H9 (cell line): Measurements from ENCODE around the gene LRRK1. TPM values are rescaled to one million over a fixed set of nuclear protein-coding genes. Genes with fewer than 3 reads are reported as not detected.
A peak's percentile ranks its signal among the peaks of the same experiment; 100 is the strongest.

ENCODE experiments used
- DNase-seq: peaks from one replicate; pipeline ENCODE4 v3.0.0-alpha.2; 2017
- H2AFZ ChIP-seq: one replicate; pipeline ENCODE4 v1.6.1; 2013; ENCODE audit warnings: mild to moderate bottlenecking, low read length, control low read depth, moderate library complexity
- H2AK5ac ChIP-seq: 2 replicates; pipeline ENCODE4 v1.6.1; 2013; ENCODE audit warnings: low read length, control low read depth, mixed read lengths; ENCODE audit not compliant: insufficient read length
- H2BK120ac ChIP-seq: one replicate; pipeline ENCODE4 v1.6.1; 2013; ENCODE audit warnings: low read depth, mild to moderate bottlenecking, low read length, control low read depth, inconsistent platforms; ENCODE audit not compliant: poor library complexity, severe bottlenecking
- H2BK12ac ChIP-seq: 2 replicates; pipeline ENCODE4 v1.6.1; 2013; ENCODE audit warnings: low read length, control low read depth, mixed read lengths, low read depth; ENCODE audit not compliant: insufficient read length
- H2BK15ac ChIP-seq: 2 replicates; pipeline ENCODE4 v1.6.1; 2013; ENCODE audit warnings: low read depth, low read length, control low read depth
- H2BK20ac ChIP-seq: one replicate; pipeline ENCODE4 v1.6.1; 2013; ENCODE audit warnings: low read depth, mild to moderate bottlenecking, low read length, control low read depth, inconsistent platforms; ENCODE audit not compliant: poor library complexity, severe bottlenecking
- H2BK5ac ChIP-seq: 2 replicates; pipeline ENCODE4 v1.6.1; 2013; ENCODE audit warnings: low read length, control low read depth, mixed read lengths; ENCODE audit not compliant: insufficient read length
- H3K14ac ChIP-seq: 2 replicates; pipeline ENCODE4 v1.6.1; 2013; ENCODE audit warnings: low read length, control low read depth; ENCODE audit not compliant: insufficient read depth
- H3K18ac ChIP-seq: 2 replicates; pipeline ENCODE4 v1.6.1; 2013; ENCODE audit warnings: low read depth, mild to moderate bottlenecking, mixed read lengths, low read length, control low read depth; ENCODE audit not compliant: insufficient read length
- H3K23ac ChIP-seq: 2 replicates; pipeline ENCODE4 v1.6.1; 2013; ENCODE audit warnings: low read length, control low read depth, mixed read lengths, low read depth; ENCODE audit not compliant: insufficient read length
- H3K23me2 ChIP-seq: 2 replicates; pipeline ENCODE4 v1.6.1; 2013; ENCODE audit warnings: low read depth, mild to moderate bottlenecking, mixed read lengths, low read length, control low read depth; ENCODE audit not compliant: insufficient read length, poor library complexity, severe bottlenecking
- H3K27ac ChIP-seq: 2 replicates; pipeline ENCODE4 v1.5.1; 2013; ENCODE audit warnings: low read length, control low read depth, mixed read lengths, low read depth; ENCODE audit not compliant: insufficient read length
- H3K27me3 ChIP-seq: 2 replicates; pipeline ENCODE4 v1.6.1; 2013; ENCODE audit warnings: low read length, control low read depth, inconsistent platforms; ENCODE audit not compliant: insufficient read depth
- H3K4ac ChIP-seq: 2 replicates; pipeline ENCODE4 v1.6.1; 2013; ENCODE audit warnings: low read depth, mild to moderate bottlenecking, control low read depth, inconsistent platforms, low read length, moderate library complexity
- H3K4me1 ChIP-seq: 2 replicates; pipeline ENCODE4 v1.6.1; 2013; ENCODE audit warnings: low read length, control low read depth, inconsistent platforms; ENCODE audit not compliant: insufficient read depth
- H3K4me2 ChIP-seq: 2 replicates; pipeline ENCODE4 v1.6.1; 2013; ENCODE audit warnings: low read length, control low read depth, mixed read lengths; ENCODE audit not compliant: insufficient read length, insufficient read depth
- H3K56ac ChIP-seq: 2 replicates; pipeline ENCODE4 v1.6.1; 2013; ENCODE audit warnings: low read depth, mild to moderate bottlenecking, mixed read lengths, low read length, control low read depth; ENCODE audit not compliant: insufficient read length
- H3K79me1 ChIP-seq: 2 replicates; pipeline ENCODE4 v1.6.1; 2013; ENCODE audit warnings: low read depth, mild to moderate bottlenecking, moderate library complexity, low read length, control low read depth, inconsistent platforms; ENCODE audit not compliant: insufficient read depth, poor library complexity, severe bottlenecking
- H3K79me2 ChIP-seq: 2 replicates; pipeline ENCODE4 v1.6.1; 2013; ENCODE audit warnings: low read length, control low read depth, inconsistent platforms; ENCODE audit not compliant: insufficient read depth
- H3K9ac ChIP-seq: 2 replicates; pipeline ENCODE4 v1.6.1; 2013; ENCODE audit warnings: low read length, control low read depth, mixed read lengths; ENCODE audit not compliant: insufficient read length; ENCODE audit errors: extremely low read depth
- H3K9me3 ChIP-seq: one replicate; pipeline ENCODE4 v1.6.1; 2013; ENCODE audit warnings: low read depth, low read length, inconsistent platforms; ENCODE audit not compliant: control insufficient read depth
- H3T11ph ChIP-seq: one replicate; pipeline ENCODE4 v1.6.1; 2013; ENCODE audit warnings: mild to moderate bottlenecking, low read length, control low read depth, inconsistent platforms
- H4K20me1 ChIP-seq: one replicate; pipeline ENCODE4 v1.6.1; 2013; ENCODE audit not compliant: control insufficient read depth, insufficient read length, insufficient read depth
- H4K5ac ChIP-seq: 2 replicates; pipeline ENCODE4 v1.6.1; 2013; ENCODE audit warnings: low read depth, mild to moderate bottlenecking, mixed read lengths, low read length, control low read depth; ENCODE audit not compliant: insufficient read length
- H4K8ac ChIP-seq: replicated peaks from 2 replicates; pipeline ENCODE4 v1.6.1; 2013; ENCODE audit warnings: low read length, control low read depth, mixed read lengths, low read depth; ENCODE audit not compliant: insufficient read length
- H4K91ac ChIP-seq: 2 replicates; pipeline ENCODE4 v1.6.1; 2013; ENCODE audit warnings: low read depth, mild to moderate bottlenecking, moderate library complexity, mixed read lengths, low read length, control low read depth; ENCODE audit not compliant: insufficient read length
- H3K27ac Mint-ChIP-seq, 3 experiments: 2 replicates in 2 of 3; 3 replicates in 1 of 3; pipeline ENCODE4 v1.8.0; 2020 to 2021; ENCODE audit warnings: mixed read lengths in 3 of 3, mild to moderate bottlenecking in 1 of 3, moderate library complexity in 1 of 3
- H3K27me3 Mint-ChIP-seq: 2 replicates; pipeline ENCODE4 v1.8.0; 2021; ENCODE audit warnings: low read depth, mild to moderate bottlenecking, moderate library complexity, mixed read lengths
- H3K36me3 Mint-ChIP-seq, 3 experiments: 2 replicates in 2 of 3; 3 replicates in 1 of 3; pipeline ENCODE4 v1.8.0; 2020 to 2021; ENCODE audit warnings: low read depth in 3 of 3, mixed read lengths in 3 of 3; ENCODE audit not compliant: insufficient read depth in 1 of 3
- H3K4me1 Mint-ChIP-seq, 2 experiments: 2 replicates each; pipeline ENCODE4 v1.8.0; 2020; ENCODE audit warnings: mixed read lengths in 2 of 2
- H3K4me3 Mint-ChIP-seq, 2 experiments: 2 replicates in 1 of 2; 3 replicates in 1 of 2; pipeline ENCODE4 v1.8.0; 2020 to 2021; ENCODE audit warnings: mild to moderate bottlenecking in 2 of 2, mixed read lengths in 2 of 2, moderate library complexity in 1 of 2
- H3K9me3 Mint-ChIP-seq, 2 experiments: 2 replicates in 1 of 2; 3 replicates in 1 of 2; pipeline ENCODE4 v1.8.0; 2020; ENCODE audit warnings: mild to moderate bottlenecking in 2 of 2, mixed read lengths in 2 of 2, moderate library complexity in 1 of 2
- WGBS: extraction: QIAGEN DNeasy Blood & Tissue Kit; methylation state at CpG from one replicate; pipeline ENCODE4 v1.1.7; 2013; ENCODE audit warnings: missing lambda C conversion rate, low lambda C conversion rate, mixed read lengths; ENCODE audit not compliant: insufficient read length; ENCODE audit errors: extremely low coverage; 5-methylcytosine and 5-hydroxymethylcytosine counted together
- total RNA-seq: library from RNA; stranded (reverse); gene quantifications from 2 replicates; pipeline ENCODE4 v1.2.1, GENCODE V29; 2021
- TF ChIP-seq, protein P1 (sequence below): fragments of 200-600 bp; sonication (generic); conservative IDR thresholded peaks from 3 replicates; pipeline ENCODE4 v1.8.0; 2021; ENCODE audit warnings: antibody characterized with exemption, mild to moderate bottlenecking

LRRK1 gene
- total RNA-seq, 1 experiment from 2014 or later, result 4.0 TPM

DNA sequence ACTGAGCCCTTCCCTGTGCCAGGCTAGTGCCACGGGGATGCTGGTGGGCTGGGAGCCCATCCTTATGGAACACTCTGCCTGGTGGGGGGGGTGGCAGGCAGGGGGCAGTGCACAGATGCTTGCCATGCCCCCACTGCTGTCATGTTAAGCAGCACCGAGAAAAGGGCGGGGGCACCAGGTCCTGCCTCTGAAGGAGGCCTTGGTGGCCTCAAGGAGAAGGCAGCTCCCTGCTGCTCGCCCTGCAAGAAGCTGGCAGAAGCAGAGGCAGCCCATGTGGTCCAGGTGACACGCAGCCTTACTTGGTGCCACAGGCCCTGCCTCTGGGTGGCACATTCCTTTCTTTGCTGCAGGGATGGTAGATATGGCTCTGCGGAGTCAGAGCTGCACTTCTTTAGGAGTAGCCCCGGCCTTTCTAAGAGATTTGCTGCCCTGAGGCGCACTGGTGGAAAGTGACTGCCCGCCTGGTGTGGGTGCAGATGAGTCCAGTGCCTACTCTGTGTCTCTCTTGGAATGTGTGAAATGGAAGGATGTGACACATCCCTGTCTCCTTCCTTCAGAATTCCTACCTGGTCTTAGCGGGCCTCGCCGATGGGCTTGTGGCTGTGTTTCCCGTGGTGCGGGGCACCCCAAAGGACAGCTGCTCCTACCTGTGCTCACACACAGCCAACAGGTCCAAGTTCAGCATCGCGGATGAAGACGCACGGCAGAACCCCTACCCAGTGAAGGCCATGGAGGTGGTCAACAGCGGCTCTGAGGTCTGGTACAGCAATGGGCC, 145.8 kb downstream of the LRRK1 start:
- DNase-seq, result no peak
- H3K27ac Mint-ChIP-seq, result peak overlapping the region in 1 of 3 experiments; percentile 39; a peak in 1 of 7 replicates
- no peak overlapping the region for H3K27ac ChIP-seq

More for the DNA sequence above, 145.8 kb downstream of the LRRK1 start:
- Histone ChIP-seq H3T11ph (no peak overlapping the region), H3K79me1 (no peaks in the 10 kb centered on the region), H3K9ac (no peak overlapping the region), H2BK5ac (no peak overlapping the region), H3K14ac (no peak overlapping the region), H3K18ac (peak overlapping the region; percentile 31), H2BK20ac (no peak overlapping the region), H2AFZ (no peak overlapping the region), H3K56ac (no peak overlapping the region), H4K5ac (no peak overlapping the region), H3K4me2 (no peak overlapping the region), H3K23me2 (peaks cover 4% of the 10 kb centered on the region), H4K8ac (no peak overlapping the region), H3K23ac (no peak overlapping the region), H4K20me1 (no peaks in the 10 kb centered on the region), H3K4ac (no peak overlapping the region), H3K27me3 (no peaks in the 10 kb centered on the region), H2BK12ac (no peak overlapping the region), H3K9me3 (no peaks in the 10 kb centered on the region), H3K4me1 (peaks cover 23% of the 10 kb centered on the region; the same call in 1 of the 2 replicates), H3K79me2 (no peaks in the 10 kb centered on the region), H2BK15ac (no peak overlapping the region), H2BK120ac (no peak overlapping the region), H2AK5ac (no peak overlapping the region), H4K91ac (no peak overlapping the region)
- H3K4me1 Mint-ChIP-seq, result peaks cover 69 to 74% of the 10 kb centered on the region in 2 experiments
- peaks cover 2 to 3% of the 10 kb centered on the region in 2 experiments; a peak in 4 of 5 replicates for H3K9me3 Mint-ChIP-seq
- H3K36me3 Mint-ChIP-seq, result peaks cover under 1 to 3% (median 2%) of the 10 kb centered on the region in 3 experiments; a peak in 5 of 7 replicates
- no CpG with 5 or more reads among the region's 19 CpGs for WGBS
- H3K4me3 Mint-ChIP-seq, result no peak overlapping the region
- TF ChIP-seq, protein P1, sequence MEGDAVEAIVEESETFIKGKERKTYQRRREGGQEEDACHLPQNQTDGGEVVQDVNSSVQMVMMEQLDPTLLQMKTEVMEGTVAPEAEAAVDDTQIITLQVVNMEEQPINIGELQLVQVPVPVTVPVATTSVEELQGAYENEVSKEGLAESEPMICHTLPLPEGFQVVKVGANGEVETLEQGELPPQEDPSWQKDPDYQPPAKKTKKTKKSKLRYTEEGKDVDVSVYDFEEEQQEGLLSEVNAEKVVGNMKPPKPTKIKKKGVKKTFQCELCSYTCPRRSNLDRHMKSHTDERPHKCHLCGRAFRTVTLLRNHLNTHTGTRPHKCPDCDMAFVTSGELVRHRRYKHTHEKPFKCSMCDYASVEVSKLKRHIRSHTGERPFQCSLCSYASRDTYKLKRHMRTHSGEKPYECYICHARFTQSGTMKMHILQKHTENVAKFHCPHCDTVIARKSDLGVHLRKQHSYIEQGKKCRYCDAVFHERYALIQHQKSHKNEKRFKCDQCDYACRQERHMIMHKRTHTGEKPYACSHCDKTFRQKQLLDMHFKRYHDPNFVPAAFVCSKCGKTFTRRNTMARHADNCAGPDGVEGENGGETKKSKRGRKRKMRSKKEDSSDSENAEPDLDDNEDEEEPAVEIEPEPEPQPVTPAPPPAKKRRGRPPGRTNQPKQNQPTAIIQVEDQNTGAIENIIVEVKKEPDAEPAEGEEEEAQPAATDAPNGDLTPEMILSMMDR, result no peak
- H3K27me3 Mint-ChIP-seq, result peaks cover 11% of the 10 kb centered on the region
